SKM-1 (cell line): ENCODE measurements around the gene DYNC2I2.
"Not testable (repeated sequence)": the region's sequence is repeated elsewhere in the genome, so short reads cannot be mapped to it uniquely, and the experiment has no call there.

Experiments
- DNase-seq: peaks from one replicate; lab custom pipeline; 2025; ENCODE audit not compliant: unreplicated experiment; lab: John Stamatoyannopoulos, UW

DYNC2I2 gene

GRCh38 chr9:128656416-128657343 is at the start of gene DYNC2I2:
Gene DYNC2I2 (minus strand): TSS chr9:128656847. CDS start chr9:128656726, 121 bp downstream.
- peak; percentile 87 for DNase-seq

- no peak for DNase-seq
These were observed 49.4 kb upstream of the DYNC2I2 start for GRCh38 chr9:128706045-128706444.

GRCh38 chr9:128705051-128705965 is 48.7 kb upstream of the DYNC2I2 start:
- no peak for DNase-seq

GRCh38 chr9:128704356-128704670 is 47.7 kb upstream of the DYNC2I2 start:
- DNase-seq: no peak

- no peak for DNase-seq
These were observed 47.1 kb upstream of the DYNC2I2 start for GRCh38 chr9:128703616-128704355.

- DNase-seq: no peak
These were observed 46.4 kb upstream of the DYNC2I2 start for GRCh38 chr9:128702949-128703615.

GRCh38 chr9:128702445-128702948 is 45.9 kb upstream of the DYNC2I2 start, which contains the start of gene PKN3:
Gene PKN3 (plus strand): TSS chr9:128702503. CDS start chr9:128702916, 413 bp downstream.
- peak; percentile 56 for DNase-seq

GRCh38 chr9:128701227-128701854 is 44.7 kb upstream of the DYNC2I2 start:
- no peak for DNase-seq

- not testable (repeated sequence) for DNase-seq
These were observed 42.6 kb upstream of the DYNC2I2 start for GRCh38 chr9:128699096-128699795.

GRCh38 chr9:128696923-128697707 is 40.5 kb upstream of the DYNC2I2 start:
- no peak for DNase-seq

GRCh38 chr9:128694344-128694743 is 37.7 kb upstream of the DYNC2I2 start:
- no peak for DNase-seq

GRCh38 chr9:128693738-128694137 is 37.1 kb upstream of the DYNC2I2 start:
- DNase-seq: not testable (repeated sequence)

GRCh38 chr9:128690684-128691034 is 34.0 kb upstream of the DYNC2I2 start:
- DNase-seq: no peak

- no peak for DNase-seq
These were observed 33.4 kb upstream of the DYNC2I2 start for GRCh38 chr9:128689820-128690683.

GRCh38 chr9:128689293-128689774 is 32.7 kb upstream of the DYNC2I2 start:
- DNase-seq: no peak

GRCh38 chr9:128688501-128689292 is 32.0 kb upstream of the DYNC2I2 start, which contains the start of gene SET:
Gene SET (plus strand): TSS chr9:128689222. CDS start chr9:128689583, 361 bp downstream.
- DNase-seq: peak; percentile 91
